Osteoblast (primary cell): ENCODE data around the gene TBC1D5. TPM values are rescaled to one million over a fixed set of nuclear protein-coding genes. Genes with fewer than 3 reads are reported as not detected.
"Not testable (repeated sequence)": the region's sequence is repeated elsewhere in the genome, so short reads cannot be mapped to it uniquely, and the experiment has no call there.

ENCODE experiments used
- DNase-seq: peaks from one replicate; pipeline ENCODE4 v3.0.0; 2011; ENCODE audit warnings: low spot score, mixed read lengths; ENCODE audit not compliant: insufficient read length; ENCODE audit errors: missing footprints
- H2AFZ ChIP-seq: 2 replicates; pipeline ENCODE4 v1.6.0; 2011; ENCODE audit warnings: mild to moderate bottlenecking, low read length
- H3K27ac ChIP-seq: 2 replicates; pipeline ENCODE4 v1.5.1; 2011; ENCODE audit warnings: mild to moderate bottlenecking, low read depth, low read length, moderate library complexity
- H3K27me3 ChIP-seq: 2 replicates; pipeline ENCODE4 v1.6.0; 2012; ENCODE audit warnings: mild to moderate bottlenecking, control low read depth, inconsistent platforms, low read length, moderate library complexity; ENCODE audit not compliant: insufficient read depth
- H3K36me3 ChIP-seq: 2 replicates; pipeline ENCODE4 v1.5.1; 2011; ENCODE audit warnings: mild to moderate bottlenecking, low read length, control low read depth, moderate library complexity; ENCODE audit not compliant: insufficient read depth
- H3K4me1 ChIP-seq: 2 replicates; pipeline ENCODE4 v1.5.1; 2011; ENCODE audit warnings: mild to moderate bottlenecking, low read length, control low read depth, moderate library complexity; ENCODE audit not compliant: insufficient read depth
- H3K4me2 ChIP-seq: 2 replicates; pipeline ENCODE4 v1.6.0; 2011; ENCODE audit warnings: mild to moderate bottlenecking, low read length; ENCODE audit not compliant: insufficient read depth
- H3K4me3 ChIP-seq: fragments of 200-600 bp; sonication (generic); 3 replicates; pipeline ENCODE4 v1.5.1; 2012; ENCODE audit warnings: mild to moderate bottlenecking, low read length, inconsistent platforms; ENCODE audit not compliant: insufficient read depth
- H3K79me2 ChIP-seq: 2 replicates; pipeline ENCODE4 v1.6.0; 2012; ENCODE audit warnings: mild to moderate bottlenecking, low read length, control low read depth, inconsistent platforms; ENCODE audit not compliant: insufficient read depth
- H3K9me3 ChIP-seq: 2 replicates; pipeline ENCODE4 v1.5.1; 2011; ENCODE audit warnings: low read depth, low read length, control low read depth
- H4K20me1 ChIP-seq: 2 replicates; pipeline ENCODE4 v1.6.0; 2012; ENCODE audit warnings: mild to moderate bottlenecking, low read length, control low read depth; ENCODE audit not compliant: insufficient read depth
- total RNA-seq: library from RNA; depleted of rRNA; stranded (reverse); fragments of >200 nt; gene quantifications from 2 replicates; pipeline ENCODE4 v1.2.3, GENCODE V29; 2012
- TF ChIP-seq, protein P1 (sequence below): IDR thresholded peaks from 2 replicates; pipeline ENCODE4 v1.5.1; 2011; ENCODE audit warnings: mild to moderate bottlenecking, low read depth, low read length, moderate library complexity; ENCODE audit errors: extremely low read depth

Gene TBC1D5
- total RNA-seq, 1 donor: 117 TPM

GRCh38 chr3:17539436-17539835 is 203.0 kb downstream of the TBC1D5 start:
- no peaks in the 10 kb centered on the region for H3K79me2 ChIP-seq
- H3K27ac ChIP-seq: no peak overlapping the region
- DNase-seq: no peak
- H2AFZ ChIP-seq: no peak overlapping the region
- no peaks in the 10 kb centered on the region for H3K36me3 ChIP-seq
- no peaks in the 10 kb centered on the region for H4K20me1 ChIP-seq
- no peak overlapping the region for H3K4me2 ChIP-seq
- H3K4me1 ChIP-seq: no peaks in the 10 kb centered on the region
- TF ChIP-seq, protein P1, sequence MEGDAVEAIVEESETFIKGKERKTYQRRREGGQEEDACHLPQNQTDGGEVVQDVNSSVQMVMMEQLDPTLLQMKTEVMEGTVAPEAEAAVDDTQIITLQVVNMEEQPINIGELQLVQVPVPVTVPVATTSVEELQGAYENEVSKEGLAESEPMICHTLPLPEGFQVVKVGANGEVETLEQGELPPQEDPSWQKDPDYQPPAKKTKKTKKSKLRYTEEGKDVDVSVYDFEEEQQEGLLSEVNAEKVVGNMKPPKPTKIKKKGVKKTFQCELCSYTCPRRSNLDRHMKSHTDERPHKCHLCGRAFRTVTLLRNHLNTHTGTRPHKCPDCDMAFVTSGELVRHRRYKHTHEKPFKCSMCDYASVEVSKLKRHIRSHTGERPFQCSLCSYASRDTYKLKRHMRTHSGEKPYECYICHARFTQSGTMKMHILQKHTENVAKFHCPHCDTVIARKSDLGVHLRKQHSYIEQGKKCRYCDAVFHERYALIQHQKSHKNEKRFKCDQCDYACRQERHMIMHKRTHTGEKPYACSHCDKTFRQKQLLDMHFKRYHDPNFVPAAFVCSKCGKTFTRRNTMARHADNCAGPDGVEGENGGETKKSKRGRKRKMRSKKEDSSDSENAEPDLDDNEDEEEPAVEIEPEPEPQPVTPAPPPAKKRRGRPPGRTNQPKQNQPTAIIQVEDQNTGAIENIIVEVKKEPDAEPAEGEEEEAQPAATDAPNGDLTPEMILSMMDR: no peak
- no peak overlapping the region for H3K4me3 ChIP-seq
- no peaks in the 10 kb centered on the region for H3K27me3 ChIP-seq
- H3K9me3 ChIP-seq: no peaks in the 10 kb centered on the region

- Histone ChIP-seq H3K4me1 (no peaks in the 10 kb centered on the region), H2AFZ (peak overlapping the region; percentile 27), H3K4me2 (no peak overlapping the region), H3K27me3 (no peaks in the 10 kb centered on the region), H3K36me3 (no peaks in the 10 kb centered on the region), H3K4me3 (no peak overlapping the region), H4K20me1 (no peaks in the 10 kb centered on the region), H3K27ac (no peak overlapping the region), H3K9me3 (no peaks in the 10 kb centered on the region), H3K79me2 (no peaks in the 10 kb centered on the region)
- DNase-seq: no peak
- TF ChIP-seq, protein P1: no peak
Observed at GRCh38 chr3:17535274-17535673, 207.2 kb downstream of the TBC1D5 start.

- H3K4me3 ChIP-seq, DNase-seq, H3K4me1 ChIP-seq, H3K27me3 ChIP-seq, H3K9me3 ChIP-seq, H3K4me2 ChIP-seq, H3K36me3 ChIP-seq, H3K79me2 ChIP-seq, H4K20me1 ChIP-seq, H3K27ac ChIP-seq, H2AFZ ChIP-seq: not testable (repeated sequence)
Observed at GRCh38 chr3:17532446-17532845, 210.0 kb downstream of the TBC1D5 start.

DNA sequence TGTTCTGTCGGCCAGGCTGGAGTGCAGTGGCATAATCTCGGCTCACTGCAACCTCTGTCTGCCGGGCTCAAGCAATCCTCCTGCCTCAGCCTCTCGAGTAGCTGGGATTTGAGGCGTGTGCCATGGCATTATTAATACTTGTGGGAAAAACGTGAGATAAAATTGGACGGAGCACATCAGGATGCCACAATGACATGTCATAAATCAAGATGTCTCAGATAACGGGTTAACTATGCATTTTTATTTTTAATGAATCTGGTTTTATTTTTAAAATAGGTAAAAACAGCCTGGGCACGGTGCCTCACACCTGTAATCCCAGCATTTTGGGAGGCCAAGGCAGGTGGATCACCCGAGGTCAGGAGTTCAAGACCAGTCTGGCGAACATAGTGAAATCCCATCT is 212.8 kb downstream of the TBC1D5 start:
- Histone ChIP-seq H3K79me2 (no peaks in the 10 kb centered on the region), H4K20me1 (no peaks in the 10 kb centered on the region), H3K4me1 (no peaks in the 10 kb centered on the region), H2AFZ (no peak overlapping the region), H3K27ac (no peak overlapping the region), H3K27me3 (no peaks in the 10 kb centered on the region), H3K9me3 (no peaks in the 10 kb centered on the region), H3K36me3 (no peaks in the 10 kb centered on the region), H3K4me2 (no peak overlapping the region), H3K4me3 (no peak overlapping the region)
- TF ChIP-seq, protein P1: no peak
- DNase-seq: no peak
